Measurements from ENCODE around the gene BCL2L13.

DNA sequence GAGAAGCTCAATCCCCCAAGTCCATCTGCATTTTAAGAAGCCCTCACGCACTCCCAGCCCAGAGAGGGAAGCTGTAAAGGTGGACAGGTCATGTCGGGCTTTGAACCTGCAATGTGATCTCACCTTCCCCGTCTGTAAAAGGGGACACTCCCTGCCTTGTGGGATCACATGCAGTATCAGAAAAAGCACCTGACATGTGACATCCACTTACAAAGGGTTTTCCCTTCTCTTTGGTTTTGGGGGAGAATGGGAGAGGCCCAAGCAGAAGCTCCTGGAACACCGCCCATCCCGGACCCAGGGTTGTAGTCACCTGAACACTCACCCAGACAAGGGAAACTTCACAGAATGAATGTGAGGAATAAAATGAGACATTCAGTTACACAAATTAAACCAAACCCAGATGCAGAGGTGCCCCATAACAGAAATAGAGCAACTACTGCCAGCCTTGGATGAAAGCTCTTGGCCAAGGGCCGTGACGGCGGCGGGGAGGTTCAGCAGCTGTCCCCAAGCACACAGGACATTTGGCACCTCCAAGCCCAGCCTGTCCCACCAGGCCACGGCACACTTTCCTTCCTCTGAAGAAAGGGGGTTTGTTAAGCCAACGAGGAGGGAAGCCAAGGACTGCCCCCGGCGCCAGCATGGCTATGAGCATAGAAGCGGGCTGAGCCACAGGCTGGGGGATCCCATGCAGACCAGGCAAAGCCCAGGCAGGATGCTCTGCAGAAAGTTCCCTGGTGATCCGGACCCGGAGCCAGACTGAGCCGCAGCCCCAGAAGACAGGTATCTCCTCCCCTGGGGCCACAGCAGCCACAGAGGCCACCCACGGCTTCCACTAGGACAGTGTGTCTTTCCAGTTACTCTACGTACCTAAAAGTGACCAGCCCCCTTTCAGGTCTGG, 131.9 kb downstream of the BCL2L13 start:
- TF ChIP-seq, protein P1, sequence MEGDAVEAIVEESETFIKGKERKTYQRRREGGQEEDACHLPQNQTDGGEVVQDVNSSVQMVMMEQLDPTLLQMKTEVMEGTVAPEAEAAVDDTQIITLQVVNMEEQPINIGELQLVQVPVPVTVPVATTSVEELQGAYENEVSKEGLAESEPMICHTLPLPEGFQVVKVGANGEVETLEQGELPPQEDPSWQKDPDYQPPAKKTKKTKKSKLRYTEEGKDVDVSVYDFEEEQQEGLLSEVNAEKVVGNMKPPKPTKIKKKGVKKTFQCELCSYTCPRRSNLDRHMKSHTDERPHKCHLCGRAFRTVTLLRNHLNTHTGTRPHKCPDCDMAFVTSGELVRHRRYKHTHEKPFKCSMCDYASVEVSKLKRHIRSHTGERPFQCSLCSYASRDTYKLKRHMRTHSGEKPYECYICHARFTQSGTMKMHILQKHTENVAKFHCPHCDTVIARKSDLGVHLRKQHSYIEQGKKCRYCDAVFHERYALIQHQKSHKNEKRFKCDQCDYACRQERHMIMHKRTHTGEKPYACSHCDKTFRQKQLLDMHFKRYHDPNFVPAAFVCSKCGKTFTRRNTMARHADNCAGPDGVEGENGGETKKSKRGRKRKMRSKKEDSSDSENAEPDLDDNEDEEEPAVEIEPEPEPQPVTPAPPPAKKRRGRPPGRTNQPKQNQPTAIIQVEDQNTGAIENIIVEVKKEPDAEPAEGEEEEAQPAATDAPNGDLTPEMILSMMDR (IDR thresholded peaks at IDR 0.05): no peak
- TF ChIP-seq POLR2A (IDR thresholded peaks at IDR 0.05): no peak
- no peak for TF ChIP-seq POLR2AphosphoS5 (IDR thresholded peaks at IDR 0.05)

All from stomach (tissue), 4 donors.